PFSK-1 (cell line): ENCODE results near the gene GMEB2.

ENCODE experiments used
- POLR2AphosphoS5 ChIP-seq: IDR thresholded peaks from 2 replicates; pipeline ENCODE4 v1.6.1; 2012; ENCODE audit warnings: low read depth, mild to moderate bottlenecking, control low read depth, low read length, moderate library complexity
- SIN3A ChIP-seq: IDR thresholded peaks from 2 replicates; pipeline ENCODE4 v1.6.1; 2012; ENCODE audit warnings: mild to moderate bottlenecking, low read length, moderate library complexity, borderline replicate concordance; ENCODE audit not compliant: insufficient read depth
- TAF1 ChIP-seq: IDR thresholded peaks from 2 replicates; pipeline ENCODE4 v1.6.1; 2012; ENCODE audit warnings: low read length, control low read depth, borderline replicate concordance; ENCODE audit not compliant: insufficient read depth

DNA sequence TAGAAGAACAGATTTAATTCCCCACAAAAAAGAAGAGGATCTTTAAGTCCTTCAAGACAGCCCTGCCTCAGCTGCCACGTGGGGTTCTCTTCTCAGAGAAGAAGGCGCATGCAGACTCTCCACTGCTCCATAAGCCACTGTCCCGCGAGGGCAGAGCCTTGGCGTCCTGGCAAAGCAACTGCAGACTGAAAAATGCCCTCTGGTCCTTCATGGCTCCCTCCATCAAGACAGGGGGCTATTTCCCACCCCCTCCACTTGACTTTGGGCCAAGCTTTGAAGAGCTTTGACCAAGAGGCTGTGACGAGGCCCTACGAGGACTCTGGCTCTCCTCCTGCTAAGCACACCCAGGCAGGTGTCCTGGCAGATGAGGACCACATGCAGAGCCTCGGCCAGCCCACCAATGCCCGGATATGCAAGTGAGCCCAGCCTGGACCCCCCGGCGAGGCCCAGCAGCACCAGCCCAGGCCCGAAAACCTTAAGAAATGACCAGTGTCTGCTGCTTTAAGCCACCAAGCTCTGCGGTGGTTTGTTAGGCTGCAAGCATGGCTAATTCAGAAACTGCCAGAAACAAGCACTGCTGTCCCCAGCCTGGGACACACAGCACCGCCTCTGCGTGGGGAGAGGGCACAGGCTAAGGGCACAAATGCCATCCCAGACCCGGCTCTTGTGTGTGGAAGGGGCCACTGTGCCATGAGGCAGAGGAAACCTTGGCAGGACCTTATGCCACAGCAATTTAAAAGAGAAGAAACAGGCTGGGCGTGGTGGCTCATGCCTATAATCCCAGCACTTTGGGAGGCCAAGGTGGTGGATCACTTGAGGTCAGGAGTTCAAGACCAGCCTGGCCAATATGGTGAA, 16.1 kb downstream of the GMEB2 start:
- no peak for TF ChIP-seq POLR2AphosphoS5
- no peak for TF ChIP-seq SIN3A
- TF ChIP-seq TAF1 = no peak
